ENCODE measurements around the gene NDST4. TPM values are rescaled to one million over a fixed set of nuclear protein-coding genes. Genes with fewer than 3 reads are reported as not detected.

NDST4 gene
- total RNA-seq, 1 donor from 2014 or later = not detected

GRCh38 chr4:114791976-114792375 is 321.4 kb downstream of the NDST4 start:
- intact Hi-C loops (cut with micrococcal nuclease) = no loop called here

DNA sequence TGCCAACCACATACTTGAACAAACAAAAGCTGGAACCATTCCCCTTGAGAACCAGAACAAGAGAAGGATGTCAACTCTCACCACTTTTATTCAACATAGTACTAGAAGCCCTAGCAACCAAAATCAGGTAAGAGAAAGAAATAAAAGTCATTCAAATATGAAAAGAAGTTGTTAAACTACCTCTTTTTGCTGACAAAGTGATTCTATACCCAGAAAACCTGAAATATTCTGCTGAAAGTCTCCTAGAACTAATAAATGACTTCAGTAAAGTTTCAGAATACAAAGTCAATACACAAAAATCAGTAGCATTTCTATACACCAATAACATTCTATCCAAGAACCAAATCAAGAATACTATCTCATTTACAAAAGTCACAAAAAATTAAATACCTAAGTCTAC is 327.9 kb downstream of the NDST4 start:
- intact Hi-C loops (cut with micrococcal nuclease) = no loop called here

- intact Hi-C loops (cut with micrococcal nuclease) = no loop called here
Observed at GRCh38 chr4:114783215-114783595, 330.2 kb downstream of the NDST4 start.

DNA sequence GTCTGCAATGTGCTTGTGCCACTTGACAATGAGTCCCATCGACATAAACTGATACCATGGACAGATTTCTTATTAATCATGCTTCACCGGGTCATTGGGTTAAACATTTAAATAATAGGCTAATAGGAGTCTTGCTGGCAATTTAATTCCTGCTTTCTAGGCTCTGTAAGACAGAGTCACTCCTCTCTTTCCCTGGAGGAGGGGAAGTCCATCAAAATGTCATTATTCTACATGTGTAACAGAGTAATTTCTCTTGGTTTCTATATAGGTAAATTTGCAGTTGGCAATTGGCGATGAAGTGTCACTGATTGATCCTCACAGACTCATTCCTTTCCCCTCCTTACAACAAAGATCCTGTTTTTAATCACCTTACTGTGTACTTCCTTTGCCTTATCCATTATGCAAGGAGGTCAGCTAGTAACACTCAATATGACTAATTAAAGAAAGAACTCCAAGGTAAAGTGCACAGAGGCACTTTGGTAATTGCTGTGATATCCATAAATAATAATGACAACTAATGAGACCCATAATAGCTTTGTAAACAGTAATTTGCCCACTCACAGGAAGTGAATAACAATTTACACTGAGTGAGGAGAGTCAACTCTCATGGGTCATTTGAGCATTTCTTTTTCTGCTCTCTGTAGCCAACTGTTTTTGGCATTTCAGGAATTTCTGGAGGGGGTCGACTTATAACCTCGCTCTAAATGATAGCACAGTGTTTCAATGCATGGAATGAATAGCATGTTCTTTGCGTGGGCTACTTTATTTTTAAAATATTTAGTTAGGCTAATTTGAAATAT is 330.8 kb downstream of the NDST4 start:
- intact Hi-C loops (cut with micrococcal nuclease) = no loop called here

DNA sequence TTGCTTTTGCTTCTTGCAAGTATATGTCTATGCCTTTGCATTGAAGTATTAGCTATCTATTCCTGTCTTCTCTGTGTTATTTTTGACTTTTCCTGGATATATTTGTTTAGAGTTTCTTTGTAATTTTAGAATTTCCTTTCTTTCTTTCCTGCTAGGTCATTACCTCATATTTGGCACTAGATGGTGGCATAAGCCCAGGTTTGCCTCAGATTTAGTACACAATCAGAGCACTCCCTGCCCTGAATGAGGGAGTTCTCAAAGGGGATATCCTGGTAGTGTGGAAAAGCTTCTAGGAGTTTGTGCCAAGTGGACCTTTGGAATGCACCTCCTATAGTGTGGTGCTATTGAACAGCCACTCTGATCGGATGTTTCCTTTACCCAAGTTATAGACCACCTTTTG is 333.2 kb downstream of the NDST4 start:
- intact Hi-C loops (cut with micrococcal nuclease) = no loop called here
